ENCODE measurements around the gene OGA. TPM values are rescaled to one million over a fixed set of nuclear protein-coding genes. Genes with fewer than 3 reads are reported as not detected.
A peak's percentile ranks its signal among the peaks of the same experiment; 100 is the strongest.

Gene OGA
- total RNA-seq, 1 donor from 2014 or later: 96.4 TPM

GRCh38 chr10:101827919-101828600, 9.8 kb upstream of the OGA start:
- no peak overlapping the region for H3K4me3 ChIP-seq (ENCODE audit: low read depth, low read length)
- H3K27me3 ChIP-seq (ENCODE audit: control insufficient read depth, insufficient read depth, low read length): no peaks in the 10 kb centered on the region
- TF ChIP-seq, protein P1, sequence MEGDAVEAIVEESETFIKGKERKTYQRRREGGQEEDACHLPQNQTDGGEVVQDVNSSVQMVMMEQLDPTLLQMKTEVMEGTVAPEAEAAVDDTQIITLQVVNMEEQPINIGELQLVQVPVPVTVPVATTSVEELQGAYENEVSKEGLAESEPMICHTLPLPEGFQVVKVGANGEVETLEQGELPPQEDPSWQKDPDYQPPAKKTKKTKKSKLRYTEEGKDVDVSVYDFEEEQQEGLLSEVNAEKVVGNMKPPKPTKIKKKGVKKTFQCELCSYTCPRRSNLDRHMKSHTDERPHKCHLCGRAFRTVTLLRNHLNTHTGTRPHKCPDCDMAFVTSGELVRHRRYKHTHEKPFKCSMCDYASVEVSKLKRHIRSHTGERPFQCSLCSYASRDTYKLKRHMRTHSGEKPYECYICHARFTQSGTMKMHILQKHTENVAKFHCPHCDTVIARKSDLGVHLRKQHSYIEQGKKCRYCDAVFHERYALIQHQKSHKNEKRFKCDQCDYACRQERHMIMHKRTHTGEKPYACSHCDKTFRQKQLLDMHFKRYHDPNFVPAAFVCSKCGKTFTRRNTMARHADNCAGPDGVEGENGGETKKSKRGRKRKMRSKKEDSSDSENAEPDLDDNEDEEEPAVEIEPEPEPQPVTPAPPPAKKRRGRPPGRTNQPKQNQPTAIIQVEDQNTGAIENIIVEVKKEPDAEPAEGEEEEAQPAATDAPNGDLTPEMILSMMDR (IDR thresholded peaks at IDR 0.05; ENCODE audit: insufficient read depth, low read length, severe bottlenecking): no peak
- DNase-seq (ENCODE audit: low read depth): no peak
- no peak for FAIRE-seq
- H3K36me3 ChIP-seq (ENCODE audit: control insufficient read depth, insufficient read depth, low read length): peaks cover 1% of the 10 kb centered on the region

GRCh38 chr10:101826852-101827434, 8.7 kb upstream of the OGA start:
- H3K36me3 ChIP-seq (ENCODE audit: control insufficient read depth, insufficient read depth, low read length): peaks cover 1% of the 10 kb centered on the region
- FAIRE-seq: no peak
- DNase-seq (ENCODE audit: low read depth): no peak
- H3K27me3 ChIP-seq (ENCODE audit: control insufficient read depth, insufficient read depth, low read length): no peaks in the 10 kb centered on the region
- TF ChIP-seq, protein P1 (IDR thresholded peaks at IDR 0.05; ENCODE audit: insufficient read depth, low read length, severe bottlenecking): no peak
- H3K4me3 ChIP-seq (ENCODE audit: low read depth, low read length): no peak overlapping the region

GRCh38 chr10:101824736-101825135, 6.5 kb upstream of the OGA start:
- DNase-seq (ENCODE audit: low read depth) (no peak), FAIRE-seq (no peak)
- H3K27me3 ChIP-seq (ENCODE audit: control insufficient read depth, insufficient read depth, low read length): no peaks in the 10 kb centered on the region
- H3K36me3 ChIP-seq (ENCODE audit: control insufficient read depth, insufficient read depth, low read length): peaks cover 1% of the 10 kb centered on the region
- TF ChIP-seq, protein P1 (IDR thresholded peaks at IDR 0.05; ENCODE audit: insufficient read depth, low read length, severe bottlenecking): no peak
- H3K4me3 ChIP-seq (ENCODE audit: low read depth, low read length): no peak overlapping the region

DNA sequence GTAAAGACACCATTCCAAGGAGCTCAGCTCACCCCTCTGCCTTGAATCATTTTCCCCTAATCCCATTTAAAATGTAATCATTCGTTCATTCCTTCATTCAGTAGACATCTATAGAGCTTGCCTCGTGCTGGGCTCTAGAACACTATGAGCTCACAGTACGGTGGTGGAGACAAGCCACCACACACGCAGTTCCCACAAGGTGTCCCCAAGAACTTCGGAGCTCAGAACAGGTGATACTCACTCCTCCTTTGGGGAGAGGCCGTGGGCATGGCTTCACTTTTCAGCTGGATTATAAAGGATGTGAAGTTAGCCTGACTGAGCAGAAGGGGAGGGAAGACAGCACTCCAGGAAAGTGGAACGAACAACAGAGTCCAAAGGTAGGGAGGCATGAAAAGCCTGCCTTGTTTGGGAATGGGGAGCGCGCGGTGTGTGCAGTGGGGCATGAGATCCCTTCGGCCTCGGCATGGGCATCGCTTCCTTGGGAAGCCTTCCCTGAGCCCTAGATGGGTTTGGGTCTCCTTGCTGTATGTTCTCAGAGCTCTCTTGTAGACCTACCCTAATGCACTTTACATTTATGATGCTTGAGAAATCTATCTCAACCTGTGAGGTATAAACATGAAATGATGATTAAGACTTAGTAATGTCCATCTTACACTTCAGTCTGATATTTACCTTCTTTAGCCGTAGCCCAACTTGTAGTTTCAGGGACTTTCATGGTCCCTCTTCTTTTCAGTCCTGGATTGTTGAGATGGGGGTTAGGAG, 809 bp upstream of the OGA start:
- TF ChIP-seq, protein P1 (IDR thresholded peaks at IDR 0.05; ENCODE audit: insufficient read depth, low read length, severe bottlenecking): no peak
- no peak for FAIRE-seq
- Histone ChIP-seq H3K4me3 (ENCODE audit: low read depth, low read length) (peak overlapping the region; percentile 31), H3K36me3 (ENCODE audit: control insufficient read depth, insufficient read depth, low read length) (no peaks in the 10 kb centered on the region), H3K27me3 (ENCODE audit: control insufficient read depth, insufficient read depth, low read length) (no peaks in the 10 kb centered on the region)
- peak; percentile 75 for DNase-seq (ENCODE audit: low read depth)

DNA sequence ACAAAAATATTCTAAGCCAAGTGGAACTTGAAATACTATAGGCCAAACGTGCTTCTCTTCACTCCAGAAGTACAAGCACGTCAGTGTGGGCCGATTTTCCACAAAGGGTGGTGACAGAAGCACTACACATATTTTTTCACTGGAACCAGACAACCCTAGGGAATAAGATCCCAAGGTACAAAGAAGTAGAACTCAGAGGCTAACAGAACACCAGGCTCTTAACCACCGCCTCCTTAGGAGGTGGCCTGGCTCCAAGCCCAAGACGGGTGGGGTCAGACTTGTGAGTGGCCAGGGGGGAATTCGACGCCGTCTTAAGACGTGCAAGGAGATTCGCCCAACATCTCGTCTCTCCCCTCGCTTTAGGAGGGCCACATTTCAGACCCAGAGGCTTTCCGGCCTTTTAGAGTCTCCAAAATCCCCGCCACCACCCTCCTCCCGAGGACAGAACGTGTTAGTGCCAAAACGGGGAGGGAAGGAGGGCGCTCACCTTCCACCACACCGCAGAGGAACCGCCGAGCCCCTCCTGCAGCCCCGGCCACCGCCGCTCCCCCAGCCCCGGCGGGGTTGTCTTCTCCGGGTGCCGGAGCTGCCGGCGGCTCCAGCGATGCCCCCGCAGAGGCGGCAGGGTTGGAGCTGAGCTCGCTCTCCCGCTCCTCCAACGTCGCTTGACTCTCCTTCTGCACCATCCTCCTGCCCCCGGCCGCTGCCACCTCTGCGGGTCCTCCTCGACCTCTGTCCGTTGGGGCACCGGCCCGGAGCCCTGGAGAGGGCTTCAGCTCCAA, 716 bp downstream of the OGA start:
- FAIRE-seq (no peak), DNase-seq (ENCODE audit: low read depth) (peak; percentile 88)
- Histone ChIP-seq H3K36me3 (ENCODE audit: control insufficient read depth, insufficient read depth, low read length) (peaks cover 3% of the 10 kb centered on the region), H3K27me3 (ENCODE audit: control insufficient read depth, insufficient read depth, low read length) (no peaks in the 10 kb centered on the region), H3K4me3 (ENCODE audit: low read depth, low read length) (peak overlapping the region; percentile 95)
- TF ChIP-seq, protein P1 (IDR thresholded peaks at IDR 0.05; ENCODE audit: insufficient read depth, low read length, severe bottlenecking): no peak
